Measurements from ENCODE around the gene SLFN12L. TPM values are rescaled to one million over a fixed set of nuclear protein-coding genes. Genes with fewer than 3 reads are reported as not detected.
"Not testable (repeated sequence)": the region's sequence is repeated elsewhere in the genome, so short reads cannot be mapped to it uniquely, and the experiment has no call there.

SLFN12L gene
- total RNA-seq, 1 donor from 2014 or later, result 105 TPM

DNA sequence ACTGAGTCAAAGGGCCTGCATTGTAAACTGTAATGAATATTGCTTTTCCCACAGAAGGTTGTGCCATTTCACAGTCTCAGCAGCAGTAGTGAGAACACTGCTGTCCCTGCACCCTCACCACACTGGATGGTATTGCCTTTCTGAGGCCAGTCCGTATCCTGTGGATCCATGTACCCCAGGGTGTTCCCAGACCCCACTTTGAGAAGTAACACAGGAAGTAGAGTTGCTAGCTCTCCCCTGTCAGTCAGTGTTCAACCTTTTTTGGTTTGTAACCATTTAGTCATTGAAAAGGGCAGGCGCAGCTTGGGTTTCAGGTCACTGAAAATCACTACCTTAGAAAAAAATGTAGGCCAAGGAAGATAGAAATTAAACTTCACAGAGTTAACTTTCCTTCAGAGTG is 37.9 kb downstream of the SLFN12L start:
- intact Hi-C loops (cut with micrococcal nuclease), result no loop called here

DNA sequence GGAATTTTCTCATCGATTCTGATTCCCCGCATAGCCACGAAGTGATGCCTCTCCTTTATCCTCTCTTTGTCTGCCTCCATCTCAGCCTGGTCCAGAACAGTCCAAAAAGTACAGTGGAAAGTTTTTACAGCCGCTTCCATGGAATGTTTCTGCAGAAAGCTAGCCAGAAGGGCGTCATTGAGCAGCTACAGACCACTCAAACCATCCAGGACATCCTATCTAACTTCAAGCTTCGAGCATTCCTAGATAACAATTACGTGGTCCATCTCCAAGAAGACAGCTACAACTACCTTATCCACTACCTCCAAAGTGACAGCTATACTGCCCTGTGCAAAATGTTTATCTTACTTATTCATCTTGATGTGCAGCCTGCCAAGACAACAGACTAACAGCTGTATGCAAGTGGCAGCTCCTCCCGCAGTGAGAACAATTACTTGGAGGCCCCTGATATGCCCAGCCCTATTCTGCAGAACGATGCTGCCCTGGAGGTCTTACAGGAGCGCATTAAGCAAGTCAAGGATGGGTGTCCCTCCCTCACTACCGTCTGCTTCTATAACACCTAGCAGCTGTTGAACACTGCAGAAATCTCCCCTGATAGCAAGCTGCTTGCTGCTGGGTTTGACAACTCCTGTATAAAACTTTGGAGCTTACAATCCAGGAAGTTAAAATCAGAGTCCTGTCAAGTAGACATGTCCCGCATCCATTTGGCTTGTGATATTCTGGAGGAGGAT is 38.9 kb downstream of the SLFN12L start:
- intact Hi-C loops (cut with micrococcal nuclease), result no loop called here

DNA sequence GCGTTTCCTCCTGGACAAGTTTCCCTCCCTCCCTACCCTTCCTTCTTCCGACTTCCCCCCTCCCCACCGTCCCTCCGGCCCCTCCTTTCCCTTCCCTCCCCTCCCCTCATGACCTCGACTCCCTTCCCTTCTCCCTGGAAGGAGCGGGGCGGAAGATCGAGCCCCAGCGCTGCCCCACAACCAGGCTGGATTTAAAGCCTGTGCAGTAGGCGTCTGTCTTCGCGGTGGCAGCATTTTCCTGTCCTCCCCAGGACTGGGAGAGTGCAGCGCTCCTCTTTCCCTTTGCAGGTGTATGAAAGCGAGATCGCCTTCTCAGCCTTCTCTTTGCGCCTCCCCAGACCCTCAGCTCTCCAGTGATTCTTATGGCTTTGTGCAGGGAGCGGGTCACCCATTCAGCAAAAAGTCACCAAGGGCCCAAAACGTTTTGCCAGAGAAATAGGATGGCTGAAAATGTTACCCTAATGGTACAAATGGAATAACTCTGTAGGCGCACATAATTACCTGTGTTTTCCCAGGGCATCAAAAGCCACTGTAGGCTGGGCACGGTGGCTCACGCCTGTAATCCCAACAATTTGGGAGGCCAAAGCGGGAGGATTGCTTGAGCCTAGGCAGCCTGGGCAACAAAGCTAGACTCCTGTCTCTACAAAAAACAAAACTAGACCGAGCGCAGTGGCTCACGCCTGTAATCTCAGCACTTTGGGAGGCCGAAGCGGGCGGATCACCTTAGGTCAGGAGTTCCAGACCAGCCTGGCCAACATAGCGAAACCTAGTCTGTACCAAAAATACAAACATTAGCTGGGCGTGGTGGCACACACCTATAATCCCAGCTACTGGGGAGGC is 40.8 kb downstream of the SLFN12L start:
- intact Hi-C loops (cut with micrococcal nuclease), result no loop called here

DNA sequence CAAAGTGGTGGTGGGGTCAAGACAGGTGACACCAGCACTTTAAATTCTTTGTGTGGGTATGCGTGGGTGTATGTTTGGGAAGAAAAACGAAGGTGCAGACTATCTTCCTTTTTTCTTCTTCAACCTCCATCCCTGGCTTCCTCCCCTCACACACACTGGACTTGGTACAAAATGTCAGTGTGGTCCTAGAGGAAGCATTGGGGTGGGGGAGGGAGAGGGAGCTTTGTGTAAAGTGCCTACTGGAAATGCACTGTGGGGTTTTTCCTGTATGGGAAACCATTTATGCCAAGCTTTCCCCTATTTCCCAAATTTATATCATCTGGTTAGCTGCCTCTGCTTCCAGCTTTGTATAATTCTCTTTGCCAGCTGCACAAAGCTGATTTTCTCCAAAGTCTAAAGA is 44.4 kb downstream of the SLFN12L start:
- intact Hi-C loops (cut with micrococcal nuclease), result no loop called here

DNA sequence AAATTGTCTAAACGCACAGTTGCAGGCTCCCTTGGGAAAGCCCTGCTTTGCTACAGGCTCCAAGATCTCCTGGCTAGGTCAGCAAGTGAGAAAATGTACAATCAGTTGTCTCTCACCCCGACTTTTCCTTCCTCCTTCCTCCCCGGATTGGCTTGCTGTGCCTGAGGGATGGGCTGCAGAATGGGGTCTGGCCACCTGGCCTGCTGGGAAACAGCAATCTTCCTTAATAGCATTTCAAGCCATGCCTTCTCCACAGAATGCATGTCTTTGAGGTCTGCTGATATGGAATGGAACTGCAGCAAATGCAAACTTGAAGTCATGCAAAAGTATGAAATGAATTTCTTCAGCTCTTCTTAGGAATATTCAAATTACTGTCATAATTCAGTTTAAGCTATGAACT is 46.1 kb downstream of the SLFN12L start:
- intact Hi-C loops (cut with micrococcal nuclease), result no loop called here

DNA sequence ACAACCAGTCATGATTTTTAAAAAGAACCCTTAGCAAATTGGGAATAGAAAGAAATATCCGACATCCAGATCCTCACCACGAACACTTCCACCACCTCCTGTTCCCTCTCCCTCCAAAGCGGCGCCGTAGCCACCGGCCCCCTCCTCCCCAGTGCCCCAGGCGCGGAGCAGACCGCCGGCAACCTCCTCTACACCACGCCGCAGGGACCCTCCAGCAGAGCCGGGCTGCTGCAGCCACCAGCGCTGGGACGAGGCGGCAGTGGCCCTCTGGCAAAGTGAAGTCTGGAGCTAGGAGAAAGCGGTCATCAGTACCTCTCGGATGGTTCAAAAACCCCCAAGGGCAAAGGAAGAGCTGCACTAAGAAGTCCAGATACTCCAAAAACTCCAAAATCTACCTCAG is 47.5 kb downstream of the SLFN12L start:
- intact Hi-C loops (cut with micrococcal nuclease), result loop anchor here (5.0 kb wide), 2 partner anchors 43 to 118 kb away; partner anchors contain the start of genes SLFN11 and SLFN13

DNA sequence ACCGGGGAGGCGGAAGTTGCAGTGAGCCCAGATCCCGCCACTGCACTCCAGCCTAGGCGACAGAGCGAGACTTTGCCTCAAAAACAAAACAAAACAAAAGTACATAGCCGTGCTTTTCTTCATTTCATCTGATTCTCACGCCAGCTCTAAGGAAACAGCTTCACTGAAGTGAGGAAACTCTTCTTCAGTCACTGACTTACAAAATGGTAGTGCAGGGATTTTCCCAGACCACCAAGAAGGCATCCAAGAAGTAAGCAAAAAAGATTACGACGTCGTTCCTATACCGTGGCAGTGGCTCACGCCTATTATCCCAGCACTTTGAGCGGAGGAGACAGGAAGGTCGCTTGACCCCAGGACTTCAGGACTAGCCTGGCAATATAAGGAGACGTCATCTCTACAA is 48.5 kb downstream of the SLFN12L start:
- intact Hi-C loops (cut with micrococcal nuclease), result loop anchor here (1.0 to 5.0 kb wide), 3 partner anchors 42 to 247 kb away; partner anchors contain the start of genes SLFN11 and SLFN13

DNA sequence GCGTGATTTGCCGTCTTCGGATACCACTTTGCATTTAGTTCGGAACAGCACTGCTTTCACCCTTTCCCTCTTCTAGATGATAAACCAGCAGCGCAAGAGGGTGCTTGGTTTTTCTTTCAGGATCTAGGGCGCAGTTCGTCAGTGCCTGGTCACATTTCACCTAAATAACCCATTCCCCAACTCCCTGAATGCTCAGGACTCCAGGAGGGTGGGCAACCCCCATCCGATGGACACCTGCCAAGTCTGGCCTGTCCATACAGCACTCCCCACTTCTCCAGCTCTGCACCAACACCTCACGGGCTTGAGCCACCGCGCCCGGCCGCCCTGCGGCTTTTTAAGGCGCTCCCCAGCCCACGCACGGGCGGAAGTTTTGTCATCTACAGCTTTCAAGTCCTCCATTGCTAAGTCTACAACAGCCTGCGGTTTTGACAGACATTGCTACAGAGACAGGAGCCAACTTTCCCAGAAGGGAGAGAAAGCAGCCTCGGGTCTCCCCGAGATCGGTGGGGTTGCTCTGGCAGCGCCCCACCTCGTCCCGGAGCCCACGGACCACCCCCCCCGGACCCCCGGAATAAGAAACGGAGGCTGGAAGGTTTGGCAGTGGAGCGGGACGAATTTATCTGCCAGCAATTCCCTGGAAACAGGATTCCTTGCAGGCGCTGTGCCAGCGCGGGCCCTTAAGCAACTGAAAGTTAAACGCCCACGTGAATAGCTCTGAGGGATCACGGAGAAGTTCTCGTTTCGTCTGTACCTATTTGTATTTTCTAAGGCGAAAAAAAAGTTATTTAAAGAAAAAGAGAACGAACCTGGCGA is 50.4 kb downstream of the SLFN12L start:
- intact Hi-C loops (cut with micrococcal nuclease), result loop anchor here (1.0 to 5.0 kb wide), 4 partner anchors 40 to 175 kb away; partner anchors contain the start of genes SLFN11, SLFN12L and SLFN13

DNA sequence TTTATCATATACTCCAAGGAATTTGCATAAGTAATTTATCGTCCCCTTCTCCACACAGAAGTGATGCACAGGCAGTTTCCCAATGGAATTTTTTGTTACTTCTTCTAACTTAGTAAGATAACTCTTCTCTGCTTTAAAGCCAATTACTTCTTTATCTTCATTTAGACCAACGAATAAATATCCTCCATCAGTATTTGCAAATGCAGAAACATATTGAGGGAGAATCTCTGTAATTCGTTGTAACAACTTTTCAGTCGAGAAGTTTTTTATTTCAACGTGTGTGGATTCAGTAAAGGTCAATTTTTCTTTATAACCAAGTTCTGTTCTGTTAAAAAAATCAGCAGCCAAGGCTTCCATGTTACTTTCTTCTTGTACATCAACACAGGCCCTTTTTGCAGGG is 58.2 kb downstream of the SLFN12L start:
- intact Hi-C loops (cut with micrococcal nuclease), result no loop called here

DNA sequence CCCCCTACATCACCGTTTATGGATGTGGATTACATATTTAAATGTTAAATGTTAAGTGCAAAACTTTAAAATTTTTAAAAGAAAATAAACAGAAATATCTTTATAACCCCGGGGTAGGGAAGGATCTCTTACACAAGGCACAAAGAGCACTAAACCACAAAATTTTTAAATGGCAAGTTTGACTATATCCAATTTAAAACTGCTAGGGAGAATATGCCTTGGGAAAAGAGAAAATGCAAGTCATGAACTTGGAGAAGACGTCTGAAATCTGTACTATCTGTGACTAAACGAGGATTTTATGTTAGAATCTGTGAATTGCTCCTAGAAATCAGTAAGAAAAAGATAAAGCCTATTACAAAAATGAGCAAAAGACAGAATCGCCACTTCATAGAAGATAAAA is 60.2 kb downstream of the SLFN12L start:
- intact Hi-C loops (cut with micrococcal nuclease), result no loop called here

DNA sequence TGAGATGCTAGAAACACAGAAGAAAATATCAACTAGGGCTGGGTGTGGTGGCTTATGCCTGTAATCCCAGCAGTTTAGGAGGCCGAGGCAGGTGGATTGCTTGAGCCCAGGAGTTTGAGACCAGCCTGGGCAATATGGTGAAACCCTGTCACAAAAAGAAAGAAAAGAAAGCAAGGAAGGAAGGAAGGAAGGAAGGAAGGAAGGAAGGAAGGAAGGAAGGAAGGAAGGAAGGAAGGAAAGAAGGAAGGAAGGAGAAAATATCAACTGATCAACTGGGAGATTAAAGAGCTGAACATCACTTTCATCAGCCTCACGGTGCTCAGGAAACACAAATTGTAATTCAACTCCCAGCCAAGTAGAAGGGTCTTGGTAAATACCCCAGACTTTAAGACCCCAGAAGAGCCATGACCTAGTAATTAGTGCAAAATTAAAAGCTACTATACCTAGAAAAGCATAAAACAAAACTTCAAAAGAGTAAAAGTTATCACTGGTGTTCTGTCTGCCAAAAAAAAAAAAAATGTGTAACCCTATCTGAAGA is 61.1 kb downstream of the SLFN12L start:
- intact Hi-C loops (cut with micrococcal nuclease), result no loop called here

DNA sequence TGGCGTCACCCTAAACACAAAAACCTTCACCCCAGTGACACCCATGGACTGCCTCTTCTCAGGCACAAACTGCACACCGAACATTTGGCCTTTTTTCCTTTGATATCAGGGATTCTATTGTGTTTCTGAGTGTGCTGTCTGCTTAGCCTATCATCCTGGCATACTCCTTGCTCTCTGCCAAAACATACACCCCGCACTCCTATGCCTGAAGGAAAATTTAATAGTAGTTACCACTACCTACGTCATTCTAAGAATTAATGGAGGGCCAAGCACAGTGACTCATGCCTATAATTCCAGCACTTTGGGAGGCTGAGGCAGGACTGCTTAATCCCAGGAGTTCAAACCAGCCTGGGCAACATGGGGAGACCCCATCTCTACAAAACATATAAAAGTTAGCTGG is 69.0 kb downstream of the SLFN12L start:
- intact Hi-C loops (cut with micrococcal nuclease), result no loop called here

DNA sequence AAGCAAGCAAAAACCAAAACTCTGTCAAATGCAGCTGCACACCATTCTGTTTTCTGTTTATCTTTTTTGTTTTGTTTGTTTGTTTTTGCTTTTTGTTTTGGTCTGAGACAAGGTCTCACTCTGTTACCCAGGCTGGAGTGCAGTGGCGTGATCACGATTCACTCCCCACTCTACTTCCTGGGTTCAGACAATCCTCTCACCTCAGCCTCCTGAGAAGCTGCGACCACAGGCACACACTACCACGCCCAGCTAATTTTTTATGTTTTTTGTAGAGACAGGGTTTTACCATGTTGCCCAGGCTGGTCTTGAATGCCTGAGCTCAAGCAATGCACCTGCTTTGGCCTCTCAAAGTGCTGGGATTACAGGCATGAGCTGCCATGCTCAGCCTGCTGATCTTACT is 69.7 kb downstream of the SLFN12L start:
- intact Hi-C loops (cut with micrococcal nuclease), result no loop called here

DNA sequence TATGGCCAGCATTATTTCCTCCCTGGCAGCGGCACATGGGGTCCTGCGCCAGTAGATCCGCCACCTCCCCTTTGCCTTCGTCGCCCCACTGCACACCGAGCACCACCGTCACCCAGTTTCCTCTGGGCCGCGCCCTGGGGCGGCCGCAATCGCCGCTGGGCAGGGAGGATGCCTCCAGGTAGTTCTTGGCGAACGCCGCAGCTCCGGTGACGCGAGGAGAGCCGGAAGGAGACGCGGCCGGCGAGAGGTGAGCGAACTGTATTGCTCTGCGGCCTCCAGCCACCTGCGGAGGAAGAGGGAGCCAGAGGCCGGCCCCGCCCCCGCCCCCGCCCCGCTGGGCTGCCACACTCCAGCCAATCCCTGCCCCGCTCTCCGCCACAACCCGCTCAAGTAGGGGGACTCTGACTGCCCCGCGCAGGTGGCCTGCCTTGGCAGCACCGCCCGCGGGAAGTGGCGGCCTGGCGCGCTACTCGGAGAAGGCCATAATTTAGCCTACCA is 77.1 kb downstream of the SLFN12L start:
- intact Hi-C loops (cut with micrococcal nuclease), result no loop called here

DNA sequence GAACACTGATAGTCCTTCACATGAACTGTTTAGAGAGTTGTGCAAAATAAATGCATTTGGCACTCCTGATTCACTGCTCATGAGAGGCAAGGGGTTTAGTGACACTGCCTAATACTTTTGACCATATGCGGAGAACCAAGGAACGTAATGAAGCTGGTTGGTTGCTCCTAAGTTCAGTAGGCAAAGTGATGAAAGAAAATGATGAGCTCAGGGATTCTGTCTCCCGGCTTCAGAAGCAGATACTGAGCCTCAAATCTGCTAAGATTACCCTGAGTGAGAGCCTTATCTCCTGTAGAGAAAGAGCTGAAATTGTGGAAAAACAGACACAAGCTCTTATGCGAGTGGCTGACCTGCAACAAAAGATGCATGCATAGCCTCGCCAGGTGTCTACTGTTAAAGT is 83.4 kb downstream of the SLFN12L start:
- intact Hi-C loops (cut with micrococcal nuclease), result not testable (repeated sequence)

DNA sequence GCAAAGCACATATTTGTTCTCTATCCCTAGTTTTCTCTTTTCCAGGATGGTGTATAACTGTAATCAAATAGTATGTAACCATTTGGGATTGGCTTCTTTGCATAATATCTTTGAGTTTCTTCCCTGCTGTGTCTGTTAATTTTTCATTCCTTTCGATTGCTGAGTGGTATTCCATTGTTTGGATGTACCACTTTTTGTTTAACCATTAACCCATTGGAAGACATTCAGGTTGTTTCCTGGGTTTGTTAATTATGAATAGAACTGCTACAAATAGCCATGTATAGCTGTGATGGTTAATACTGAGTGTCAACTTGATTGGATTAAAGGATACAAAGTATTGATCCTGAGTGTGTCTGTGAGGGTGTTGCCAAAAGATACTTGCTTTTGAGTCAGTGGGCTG is 84.3 kb downstream of the SLFN12L start:
- intact Hi-C loops (cut with micrococcal nuclease), result no loop called here

DNA sequence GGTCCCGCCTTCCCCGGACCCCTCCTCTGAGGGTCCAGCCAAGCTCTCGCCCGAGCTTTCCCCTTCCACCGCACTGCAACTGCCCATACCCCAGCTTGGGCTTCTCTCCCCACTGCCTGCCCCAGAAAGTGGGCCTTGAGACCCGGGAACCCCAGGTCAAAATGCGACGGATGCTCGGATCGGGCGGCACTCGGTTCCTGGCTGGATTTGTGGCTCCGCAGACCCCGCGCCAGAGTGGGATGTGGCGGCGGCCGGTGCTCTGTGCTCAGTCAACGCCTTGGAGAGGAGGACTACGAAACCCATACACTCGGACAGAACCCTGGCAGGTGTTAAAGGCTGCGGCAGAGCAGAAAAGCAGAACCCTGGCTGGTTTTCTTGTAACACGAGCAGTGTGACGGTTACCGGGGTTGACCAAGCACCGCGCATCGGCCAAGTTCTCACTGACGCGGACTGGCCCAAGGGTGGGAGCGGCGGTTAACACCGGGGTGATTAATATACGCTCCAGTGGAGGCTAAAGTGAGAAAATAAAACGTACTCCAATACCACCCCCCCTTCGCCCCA is 88.0 kb downstream of the SLFN12L start:
- intact Hi-C loops (cut with micrococcal nuclease), result loop anchor here (2.0 to 5.0 kb wide), 2 partner anchors 38 to 91 kb away; no protein-coding TSS in a partner anchor

DNA sequence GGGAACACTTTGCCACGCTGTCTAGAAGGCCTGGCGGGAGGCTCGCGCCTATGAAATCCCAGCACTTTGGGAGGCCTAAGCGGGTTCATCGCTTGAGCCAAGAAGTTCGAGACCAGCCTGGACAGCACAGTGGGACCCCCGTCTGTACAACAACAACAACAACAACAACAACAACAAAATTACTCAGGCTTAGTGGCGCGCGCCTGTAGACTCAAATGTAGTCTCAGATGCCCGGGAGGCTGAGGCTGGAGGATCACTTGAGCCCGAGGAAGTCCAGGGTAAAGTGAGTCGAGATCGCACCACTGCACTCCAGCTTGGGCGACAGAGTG is 88.6 kb downstream of the SLFN12L start:
- intact Hi-C loops (cut with micrococcal nuclease), result loop anchor here (1.0 to 5.0 kb wide), 3 partner anchors 38 to 92 kb away; no protein-coding TSS in a partner anchor

DNA sequence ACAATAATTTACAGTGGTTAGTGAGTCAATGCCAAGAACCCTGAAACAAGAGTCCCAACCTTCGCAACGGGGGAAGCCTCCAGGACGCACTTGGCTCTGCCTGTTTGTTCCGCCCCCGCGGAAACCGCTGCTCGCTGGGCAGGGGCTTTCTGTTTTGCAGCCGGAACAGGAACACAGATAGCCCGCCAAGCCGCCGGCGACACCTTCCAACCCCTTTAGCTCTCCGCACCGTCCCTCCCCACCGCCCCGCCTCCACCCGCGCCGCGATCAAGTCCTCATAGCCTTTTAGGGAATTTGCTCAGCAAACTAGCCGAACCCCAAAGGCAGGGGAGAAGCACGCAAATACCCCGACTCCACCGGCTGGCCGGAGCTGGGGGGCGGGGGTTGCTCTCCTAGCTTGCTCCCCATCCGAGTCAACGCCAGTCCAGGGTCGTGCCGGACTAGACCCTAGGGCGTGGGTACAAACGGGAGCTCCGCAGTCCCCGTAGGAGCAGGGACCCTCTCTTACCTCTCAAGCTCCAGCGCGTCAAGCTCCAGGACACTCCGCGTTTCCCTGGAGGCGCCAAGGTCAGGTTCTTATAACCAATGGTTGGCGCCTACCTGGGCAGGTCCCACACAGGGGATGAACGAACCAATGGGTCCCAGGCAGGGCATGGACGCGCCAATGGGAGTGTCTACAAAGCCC is 89.1 kb downstream of the SLFN12L start, which contains the start of gene SLFN13:
TSS of gene SLFN13 (minus strand) at position 553 of the 685 bp plus-strand sequence. CDS start 3,086 bp downstream, outside the sequence.
- intact Hi-C loops (cut with micrococcal nuclease), result loop anchor here (1.0 to 5.0 kb wide), 3 partner anchors 39 to 92 kb away; no protein-coding TSS in a partner anchor

DNA sequence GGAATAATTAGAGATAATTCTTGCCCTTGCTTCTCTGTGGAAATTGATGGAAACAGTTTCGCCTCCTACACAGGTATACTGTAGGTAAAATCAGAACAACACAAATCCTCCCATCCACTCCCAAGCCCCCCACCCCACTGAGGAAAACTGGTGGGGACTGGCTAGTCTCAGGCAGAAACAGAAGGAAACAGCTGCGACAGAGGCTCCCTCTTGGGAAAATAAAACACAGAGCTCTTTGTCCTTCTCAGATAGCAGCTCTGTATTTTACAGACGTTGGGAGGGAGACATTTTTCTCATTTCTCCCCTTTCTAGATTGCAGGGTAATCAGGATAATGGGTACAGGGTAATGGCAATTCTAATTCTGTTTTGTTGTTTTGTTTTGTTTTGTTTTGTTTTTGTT is 90.0 kb downstream of the SLFN12L start:
- intact Hi-C loops (cut with micrococcal nuclease), result loop anchor here (5.0 kb wide), 1 partner anchor 40 kb away; no protein-coding TSS in a partner anchor
